ENCODE measurements around the gene KIF5C. TPM values are rescaled to one million over a fixed set of nuclear protein-coding genes. Genes with fewer than 3 reads are reported as not detected.

KIF5C gene
- total and polyA plus RNA-seq, 9 donors, result 0.73 to 18.7 (median 3.3) TPM

DNA sequence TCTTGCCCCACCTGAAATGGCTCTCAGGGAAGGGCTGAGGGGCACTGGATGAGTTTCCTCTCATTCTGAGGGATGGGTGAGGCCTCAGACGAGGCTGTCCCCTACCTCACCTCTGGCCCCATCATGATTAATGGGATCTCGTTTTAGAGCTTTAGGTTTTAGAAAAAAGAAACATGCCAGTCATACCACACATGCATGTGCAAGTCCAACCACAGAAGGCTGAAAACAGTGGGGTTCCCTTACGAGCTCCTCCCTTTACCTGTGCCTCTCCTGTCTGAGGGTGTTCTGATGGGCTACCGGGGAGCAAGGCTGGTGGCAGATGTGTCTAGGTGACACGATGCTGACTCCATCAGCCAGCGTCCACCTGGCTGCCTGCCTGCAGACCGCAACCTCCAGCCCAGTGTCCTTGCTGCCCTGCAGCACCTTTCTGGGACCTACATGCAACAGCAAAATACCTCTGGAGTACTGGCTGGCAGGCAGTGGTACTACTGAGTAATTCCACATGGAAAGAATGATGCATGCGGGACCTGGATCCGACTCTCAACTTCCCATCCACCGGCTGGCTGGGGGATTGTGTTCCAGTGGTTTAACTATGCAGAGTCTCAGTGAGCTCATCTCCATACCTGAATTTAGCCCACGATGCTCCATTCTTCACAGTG is 154.4 kb downstream of the KIF5C start:
- Histone ChIP-seq H3K9me3 (no peaks in the 10 kb centered on the region), H3K27me3 (no peaks in the 10 kb centered on the region), H3K27ac (no peak overlapping the region), H3K4me1 (ENCODE audit: insufficient read depth) (no peaks in the 10 kb centered on the region), H3K36me3 (no peaks in the 10 kb centered on the region), H3K4me3 (no peak overlapping the region)
- DNase-seq, result no peak
- TF ChIP-seq POLR2A (IDR thresholded peaks at IDR 0.05) (no peak), EP300 (IDR thresholded peaks at IDR 0.05) (no peak)
- TF ChIP-seq, protein P1, sequence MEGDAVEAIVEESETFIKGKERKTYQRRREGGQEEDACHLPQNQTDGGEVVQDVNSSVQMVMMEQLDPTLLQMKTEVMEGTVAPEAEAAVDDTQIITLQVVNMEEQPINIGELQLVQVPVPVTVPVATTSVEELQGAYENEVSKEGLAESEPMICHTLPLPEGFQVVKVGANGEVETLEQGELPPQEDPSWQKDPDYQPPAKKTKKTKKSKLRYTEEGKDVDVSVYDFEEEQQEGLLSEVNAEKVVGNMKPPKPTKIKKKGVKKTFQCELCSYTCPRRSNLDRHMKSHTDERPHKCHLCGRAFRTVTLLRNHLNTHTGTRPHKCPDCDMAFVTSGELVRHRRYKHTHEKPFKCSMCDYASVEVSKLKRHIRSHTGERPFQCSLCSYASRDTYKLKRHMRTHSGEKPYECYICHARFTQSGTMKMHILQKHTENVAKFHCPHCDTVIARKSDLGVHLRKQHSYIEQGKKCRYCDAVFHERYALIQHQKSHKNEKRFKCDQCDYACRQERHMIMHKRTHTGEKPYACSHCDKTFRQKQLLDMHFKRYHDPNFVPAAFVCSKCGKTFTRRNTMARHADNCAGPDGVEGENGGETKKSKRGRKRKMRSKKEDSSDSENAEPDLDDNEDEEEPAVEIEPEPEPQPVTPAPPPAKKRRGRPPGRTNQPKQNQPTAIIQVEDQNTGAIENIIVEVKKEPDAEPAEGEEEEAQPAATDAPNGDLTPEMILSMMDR (IDR thresholded peaks at IDR 0.05), result no peak
- intact Hi-C loops (cut with DNase I), result no loop called here
- 59 to 70% (median 68%) methylated on average over 11 of the region's 11 CpGs for WGBS, 3 donors

DNA sequence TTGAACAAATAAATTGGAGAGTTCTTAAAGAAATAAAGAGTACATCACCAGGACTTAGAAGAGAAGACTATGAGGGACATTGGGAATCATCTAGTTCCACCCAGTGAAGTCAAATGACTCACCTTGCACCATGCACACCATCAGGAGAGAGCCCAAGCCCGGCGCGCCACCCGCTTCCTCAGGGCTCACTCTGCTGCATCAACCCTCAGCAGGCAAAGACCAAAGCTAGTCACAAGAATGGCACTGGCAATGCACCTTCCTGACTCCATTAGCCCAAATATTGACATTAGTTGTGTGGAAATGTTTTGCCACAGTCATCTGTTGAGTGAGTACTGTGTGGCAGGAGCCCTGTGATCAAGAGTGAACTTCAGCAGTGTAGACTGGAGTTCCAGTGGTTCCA is 156.4 kb downstream of the KIF5C start:
- Histone ChIP-seq H3K27me3 (no peaks in the 10 kb centered on the region), H3K9me3 (no peaks in the 10 kb centered on the region), H3K4me1 (ENCODE audit: insufficient read depth) (no peaks in the 10 kb centered on the region), H3K4me3 (no peak overlapping the region), H3K27ac (no peak overlapping the region), H3K36me3 (no peaks in the 10 kb centered on the region)
- WGBS, 3 donors, result 95 to 98% (median 98%) methylated on average over 4 of the region's 4 CpGs
- DNase-seq, result no peak
- TF ChIP-seq, protein P1 (IDR thresholded peaks at IDR 0.05), result no peak
- TF ChIP-seq EP300 (IDR thresholded peaks at IDR 0.05) (no peak), POLR2A (IDR thresholded peaks at IDR 0.05) (no peak)
- intact Hi-C loops (cut with DNase I), result no loop called here

DNA sequence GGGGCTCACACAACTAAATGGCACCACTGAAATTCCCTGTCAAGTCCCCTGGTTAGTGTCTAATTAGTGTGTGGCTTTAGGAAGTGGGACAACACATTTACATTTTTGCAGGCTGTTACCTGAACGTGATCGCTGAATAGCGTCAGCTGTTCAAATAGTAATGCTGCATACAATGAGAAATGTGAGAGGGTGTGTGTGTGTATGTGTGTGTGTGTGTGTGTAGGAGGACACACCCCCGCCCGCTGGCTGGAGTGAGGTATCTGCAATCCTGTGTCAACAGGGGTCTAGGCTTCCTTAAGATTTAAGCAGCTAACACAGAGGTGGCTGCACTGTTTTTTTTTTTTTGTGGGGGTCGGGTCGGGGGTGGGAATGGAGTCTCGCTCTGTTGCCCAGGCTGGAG is 158.7 kb downstream of the KIF5C start:
- peaks cover 3% of the 10 kb centered on the region for H3K4me1 ChIP-seq (ENCODE audit: insufficient read depth)
- no peak overlapping the region for H3K27ac ChIP-seq
- whole genome bisulfite sequencing, 3 donors, result 62 to 77% (median 65%) methylated on average over 8 of the region's 8 CpGs
- intact Hi-C loops (cut with DNase I), result no loop called here
- TF ChIP-seq EP300 (IDR thresholded peaks at IDR 0.05) (no peak), POLR2A (IDR thresholded peaks at IDR 0.05) (no peak)
- TF ChIP-seq, protein P1 (IDR thresholded peaks at IDR 0.05), result no peak
- no peaks in the 10 kb centered on the region for H3K27me3 ChIP-seq
- H3K9me3 ChIP-seq, result no peaks in the 10 kb centered on the region
- DNase-seq, result no peak
- no peak overlapping the region for H3K4me3 ChIP-seq
- no peaks in the 10 kb centered on the region for H3K36me3 ChIP-seq

DNA sequence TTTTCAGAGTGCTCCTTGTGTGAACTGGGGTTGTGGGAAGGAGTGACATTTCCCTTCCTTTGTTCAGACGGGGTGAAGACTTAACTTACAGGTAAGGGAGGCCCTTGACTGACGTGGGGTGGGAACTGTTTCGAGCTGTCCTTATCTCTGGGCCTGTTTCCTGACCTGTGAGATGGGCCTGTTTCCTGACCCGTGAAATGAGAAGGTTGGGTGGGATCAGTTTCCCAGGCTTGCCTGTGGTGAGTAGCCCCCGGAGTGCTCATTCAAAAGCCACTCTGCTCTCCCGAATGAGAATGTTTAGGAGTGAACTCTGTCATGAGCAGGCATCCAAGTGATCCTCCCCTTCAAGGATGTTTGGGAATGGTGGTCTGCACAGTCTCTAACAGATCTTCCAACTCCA is 159.4 kb downstream of the KIF5C start:
- Histone ChIP-seq H3K27ac (no peak overlapping the region), H3K36me3 (no peaks in the 10 kb centered on the region), H3K9me3 (no peaks in the 10 kb centered on the region), H3K4me1 (ENCODE audit: insufficient read depth) (peaks cover 4% of the 10 kb centered on the region), H3K4me3 (no peak overlapping the region), H3K27me3 (no peaks in the 10 kb centered on the region)
- 31 to 54% (median 42%) methylated on average over 6 of the region's 6 CpGs for whole genome bisulfite sequencing, 3 donors
- intact Hi-C loops (cut with DNase I), result no loop called here
- TF ChIP-seq EP300 (IDR thresholded peaks at IDR 0.05) (no peak), POLR2A (IDR thresholded peaks at IDR 0.05) (no peak)
- TF ChIP-seq, protein P1 (IDR thresholded peaks at IDR 0.05), result no peak
- no peak for DNase-seq
